KMS-11 (cell line): Measurements from ENCODE around the gene ZNF577.

Experiments
- H2AFZ ChIP-seq: fragments of 200-600 bp; sonication (generic); 2 replicates; pipeline ENCODE4 v1.6.1; 2016; ENCODE audit warnings: antibody characterized with exemption, mixed run types, low read depth
- H3K27ac ChIP-seq: fragments of 200-600 bp; sonication (generic); 2 replicates; pipeline ENCODE4 v1.6.1; 2016; ENCODE audit warnings: mild to moderate bottlenecking, mixed run types
- H3K27me3 ChIP-seq: fragments of 200-600 bp; sonication (generic); 2 replicates; pipeline ENCODE4 v1.6.1; 2017; ENCODE audit warnings: mild to moderate bottlenecking, low read depth, mixed run types, moderate library complexity; ENCODE audit not compliant: insufficient read depth
- H3K36me3 ChIP-seq: fragments of 200-600 bp; sonication (generic); 2 replicates; pipeline ENCODE4 v1.6.1; 2017; ENCODE audit warnings: mild to moderate bottlenecking, mixed run types; ENCODE audit not compliant: insufficient read depth
- H3K4me1 ChIP-seq: fragments of 200-600 bp; sonication (generic); 2 replicates; pipeline ENCODE4 v1.6.1; 2016; ENCODE audit warnings: mild to moderate bottlenecking, low read depth, mixed run types; ENCODE audit not compliant: poor library complexity, severe bottlenecking
- H3K4me2 ChIP-seq: fragments of 200-600 bp; sonication (generic); 2 replicates; pipeline ENCODE4 v1.7.0; 2016; ENCODE audit warnings: mild to moderate bottlenecking, mixed run types
- H3K4me3 ChIP-seq: fragments of 200-600 bp; sonication (generic); IDR thresholded peaks from 2 replicates; pipeline ENCODE4 v1.6.1; 2017; ENCODE audit warnings: low read depth, low read length, mixed read lengths; ENCODE audit not compliant: insufficient read depth
- H3K79me2 ChIP-seq: fragments of 200-600 bp; sonication (generic); 2 replicates; pipeline ENCODE4 v1.6.1; 2016; ENCODE audit warnings: low read depth, mixed run types; ENCODE audit not compliant: insufficient read depth
- H3K9ac ChIP-seq: fragments of 200-600 bp; sonication (generic); 2 replicates; pipeline ENCODE4 v1.6.1; 2016; ENCODE audit warnings: mild to moderate bottlenecking, mixed run types
- H4K20me1 ChIP-seq: fragments of 200-600 bp; sonication (generic); 2 replicates; pipeline ENCODE4 v1.6.1; 2016; ENCODE audit warnings: mild to moderate bottlenecking, mixed run types; ENCODE audit not compliant: insufficient read depth
- TF ChIP-seq, protein P1 (sequence below): fragments of 200-600 bp; sonication (generic); conservative IDR thresholded peaks from 2 replicates; pipeline ENCODE4 v1.6.1; 2017; ENCODE audit warnings: low read depth, mild to moderate bottlenecking, antibody characterized with exemption, low read length, moderate library complexity, mixed read lengths

Gene ZNF577

DNA sequence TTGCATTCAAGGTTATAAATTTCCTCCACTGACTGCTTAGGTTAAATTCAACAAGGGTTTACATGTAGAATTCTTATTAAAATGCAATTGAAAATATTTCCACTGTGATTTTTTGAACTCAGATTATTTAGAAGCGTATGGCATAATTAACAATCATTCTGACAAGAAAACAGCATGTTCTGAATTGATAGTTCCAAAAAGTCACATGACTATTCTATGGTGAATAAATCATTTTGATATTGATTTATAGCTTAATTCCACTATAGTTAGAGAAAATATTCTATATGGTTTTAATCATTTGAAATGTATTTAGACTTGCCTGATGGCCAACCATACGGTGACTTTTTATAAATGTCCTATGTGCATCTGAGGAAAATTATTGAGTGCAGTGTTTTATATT, 3.0 kb downstream of the ZNF577 start:
- Histone ChIP-seq H4K20me1 (no peaks in the 10 kb centered on the region), H3K27me3 (no peaks in the 10 kb centered on the region; the same call in 1 of the 2 replicates), H3K4me2 (no peak overlapping the region), H3K79me2 (no peaks in the 10 kb centered on the region), H3K27ac (no peak overlapping the region), H3K9ac (no peak overlapping the region), H2AFZ (no peak overlapping the region), H3K4me1 (no peaks in the 10 kb centered on the region), H3K36me3 (no peaks in the 10 kb centered on the region), H3K4me3 (no peak overlapping the region)
- TF ChIP-seq, protein P1, sequence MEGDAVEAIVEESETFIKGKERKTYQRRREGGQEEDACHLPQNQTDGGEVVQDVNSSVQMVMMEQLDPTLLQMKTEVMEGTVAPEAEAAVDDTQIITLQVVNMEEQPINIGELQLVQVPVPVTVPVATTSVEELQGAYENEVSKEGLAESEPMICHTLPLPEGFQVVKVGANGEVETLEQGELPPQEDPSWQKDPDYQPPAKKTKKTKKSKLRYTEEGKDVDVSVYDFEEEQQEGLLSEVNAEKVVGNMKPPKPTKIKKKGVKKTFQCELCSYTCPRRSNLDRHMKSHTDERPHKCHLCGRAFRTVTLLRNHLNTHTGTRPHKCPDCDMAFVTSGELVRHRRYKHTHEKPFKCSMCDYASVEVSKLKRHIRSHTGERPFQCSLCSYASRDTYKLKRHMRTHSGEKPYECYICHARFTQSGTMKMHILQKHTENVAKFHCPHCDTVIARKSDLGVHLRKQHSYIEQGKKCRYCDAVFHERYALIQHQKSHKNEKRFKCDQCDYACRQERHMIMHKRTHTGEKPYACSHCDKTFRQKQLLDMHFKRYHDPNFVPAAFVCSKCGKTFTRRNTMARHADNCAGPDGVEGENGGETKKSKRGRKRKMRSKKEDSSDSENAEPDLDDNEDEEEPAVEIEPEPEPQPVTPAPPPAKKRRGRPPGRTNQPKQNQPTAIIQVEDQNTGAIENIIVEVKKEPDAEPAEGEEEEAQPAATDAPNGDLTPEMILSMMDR = no peak

- no peak overlapping the region for H3K9ac ChIP-seq
- H3K27ac ChIP-seq = no peak overlapping the region
- H3K27me3 ChIP-seq = no peaks in the 10 kb centered on the region; the same call in 1 of the 2 replicates
- no peaks in the 10 kb centered on the region for H3K4me1 ChIP-seq
- H3K4me3 ChIP-seq = no peak overlapping the region
- no peak overlapping the region for H2AFZ ChIP-seq
- H3K36me3 ChIP-seq = no peaks in the 10 kb centered on the region
- no peaks in the 10 kb centered on the region for H4K20me1 ChIP-seq
- no peaks in the 10 kb centered on the region for H3K79me2 ChIP-seq
- H3K4me2 ChIP-seq = no peak overlapping the region
- TF ChIP-seq, protein P1 = no peak
These were observed 5.2 kb downstream of the ZNF577 start for GRCh38 chr19:51882518-51882917.

DNA sequence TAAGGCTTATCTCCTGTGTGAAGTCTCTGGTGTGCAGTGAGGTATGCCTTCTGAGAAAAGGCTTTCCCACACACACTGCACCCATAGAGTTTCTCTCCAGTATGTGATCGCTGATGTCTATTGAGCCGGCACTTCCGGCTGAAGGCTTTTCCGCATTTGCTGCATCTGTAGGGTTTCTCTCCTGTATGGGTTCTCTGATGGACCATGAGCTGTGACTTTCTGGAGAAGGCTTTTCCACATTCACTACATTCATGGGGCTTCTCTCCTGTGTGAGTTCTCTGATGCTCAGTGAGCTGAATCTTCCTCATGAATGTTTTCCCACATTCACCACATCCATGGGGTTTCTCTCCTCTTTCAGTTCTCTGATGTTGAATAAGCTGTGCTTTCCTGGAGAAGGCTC, 14.7 kb downstream of the ZNF577 start:
- no peaks in the 10 kb centered on the region for H3K27me3 ChIP-seq
- TF ChIP-seq, protein P1 = no peak
- no peak overlapping the region for H3K9ac ChIP-seq
- H3K36me3 ChIP-seq = no peaks in the 10 kb centered on the region
- H3K4me2 ChIP-seq = no peak overlapping the region
- H3K4me3 ChIP-seq = no peak overlapping the region
- H3K27ac ChIP-seq = no peak overlapping the region
- H3K79me2 ChIP-seq = no peaks in the 10 kb centered on the region
- no peak overlapping the region for H2AFZ ChIP-seq
- no peaks in the 10 kb centered on the region for H4K20me1 ChIP-seq
- H3K4me1 ChIP-seq = no peaks in the 10 kb centered on the region

- Histone ChIP-seq H3K27me3 (no peaks in the 10 kb centered on the region; the same call in 1 of the 2 replicates), H3K79me2 (no peaks in the 10 kb centered on the region), H3K4me3 (no peak overlapping the region), H3K27ac (no peak overlapping the region), H3K36me3 (no peaks in the 10 kb centered on the region), H4K20me1 (no peaks in the 10 kb centered on the region), H3K4me2 (no peak overlapping the region), H3K9ac (no peak overlapping the region), H3K4me1 (no peaks in the 10 kb centered on the region), H2AFZ (no peak overlapping the region)
- TF ChIP-seq, protein P1 = no peak
These were observed 25.7 kb downstream of the ZNF577 start for GRCh38 chr19:51861870-51862622.
